Right lobe of liver (tissue), 4 donors: ENCODE measurements around the gene ASIC2.

Source experiments
- POLR2A ChIP-seq: fragments of 450-650 bp; IDR thresholded peaks from one replicate; pipeline ENCODE4 v1.6.1; 2017; ENCODE audit warnings: antibody characterized with exemption, mild to moderate bottlenecking
- TF ChIP-seq, protein P1 (sequence below), 4 donors: fragments of 200-600 bp in 3 of 4; fragments of 450-650 bp in 1 of 4; IDR thresholded peaks; one replicate each; pipeline versions ENCODE4 v1.5.1 to v1.8.0; 2016 to 2022; ENCODE audit warnings: antibody characterized with exemption in 4 of 4, mild to moderate bottlenecking in 2 of 4
- donor health status: DM: no; HTN: no; CAD: no.
- donor health status: DM: no; HTN: no; CAD: no.
- donor health status: DM: no; HTN: yes; CAD: no.

GRCh38 chr17:33121272-33121671 lies 171.8 kb downstream of the ASIC2 start:
- TF ChIP-seq, protein P1, sequence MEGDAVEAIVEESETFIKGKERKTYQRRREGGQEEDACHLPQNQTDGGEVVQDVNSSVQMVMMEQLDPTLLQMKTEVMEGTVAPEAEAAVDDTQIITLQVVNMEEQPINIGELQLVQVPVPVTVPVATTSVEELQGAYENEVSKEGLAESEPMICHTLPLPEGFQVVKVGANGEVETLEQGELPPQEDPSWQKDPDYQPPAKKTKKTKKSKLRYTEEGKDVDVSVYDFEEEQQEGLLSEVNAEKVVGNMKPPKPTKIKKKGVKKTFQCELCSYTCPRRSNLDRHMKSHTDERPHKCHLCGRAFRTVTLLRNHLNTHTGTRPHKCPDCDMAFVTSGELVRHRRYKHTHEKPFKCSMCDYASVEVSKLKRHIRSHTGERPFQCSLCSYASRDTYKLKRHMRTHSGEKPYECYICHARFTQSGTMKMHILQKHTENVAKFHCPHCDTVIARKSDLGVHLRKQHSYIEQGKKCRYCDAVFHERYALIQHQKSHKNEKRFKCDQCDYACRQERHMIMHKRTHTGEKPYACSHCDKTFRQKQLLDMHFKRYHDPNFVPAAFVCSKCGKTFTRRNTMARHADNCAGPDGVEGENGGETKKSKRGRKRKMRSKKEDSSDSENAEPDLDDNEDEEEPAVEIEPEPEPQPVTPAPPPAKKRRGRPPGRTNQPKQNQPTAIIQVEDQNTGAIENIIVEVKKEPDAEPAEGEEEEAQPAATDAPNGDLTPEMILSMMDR (IDR thresholded peaks at IDR 0.05), result no peak
- TF ChIP-seq POLR2A, result no peak
